ENCODE data around the gene GIN1.

DNA sequence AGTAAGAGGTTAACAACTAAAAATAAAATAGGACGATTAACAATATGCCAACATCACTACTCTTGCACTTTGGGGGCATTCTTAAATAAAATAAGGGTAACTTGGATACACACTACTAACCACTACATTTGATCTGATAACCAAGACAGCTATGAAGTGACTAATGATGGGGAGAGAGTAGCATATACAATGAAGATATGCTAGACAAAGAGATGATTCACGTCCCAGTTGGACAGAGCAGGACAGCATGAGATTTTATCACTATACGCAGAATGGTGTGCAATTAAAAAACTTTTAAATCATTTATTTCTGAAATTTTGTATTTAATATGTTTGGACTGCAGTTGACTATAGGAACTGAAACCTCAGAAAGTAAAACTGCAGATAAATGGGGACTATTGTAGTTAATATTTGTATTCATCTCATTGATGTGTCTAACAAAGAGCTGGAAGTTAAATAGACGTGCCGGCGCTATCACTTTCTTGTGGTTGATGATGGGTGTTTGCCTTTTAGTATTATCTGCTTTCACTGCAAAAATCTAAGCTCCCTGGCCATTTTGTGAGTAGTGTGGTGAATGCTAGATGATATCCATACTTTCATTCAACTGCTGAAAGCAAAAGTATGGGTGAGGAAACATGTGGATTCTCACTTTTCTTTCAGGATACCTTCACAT, 18.7 kb downstream of the GIN1 start:
- TF ChIP-seq CTCF (IDR thresholded peaks at IDR 0.05) (no peak), POLR2A (IDR thresholded peaks at IDR 0.05) (no peak)

All from thyroid gland (tissue), 4 donors.